Endothelial cell (in vitro differentiated cells): ENCODE results near the gene SORCS1. TPM values are rescaled to one million over a fixed set of nuclear protein-coding genes. Genes with fewer than 3 reads are reported as not detected.

Source experiments
- DNase-seq: peaks from one replicate; pipeline ENCODE4 v3.0.0; 2021; ENCODE audit warnings: low spot score
- H3K27ac Mint-ChIP-seq: one replicate; pipeline ENCODE4 v1.8.0; 2021; ENCODE audit warnings: mixed read lengths, inconsistent platforms; ENCODE audit not compliant: unreplicated experiment
- H3K27me3 Mint-ChIP-seq: one replicate; pipeline ENCODE4 v1.8.0; 2021; ENCODE audit warnings: mild to moderate bottlenecking, moderate library complexity, mixed read lengths, inconsistent platforms; ENCODE audit not compliant: unreplicated experiment
- H3K36me3 Mint-ChIP-seq: one replicate; pipeline ENCODE4 v1.8.0; 2021; ENCODE audit warnings: mild to moderate bottlenecking, low read depth, mixed read lengths, inconsistent platforms; ENCODE audit not compliant: unreplicated experiment
- H3K4me1 Mint-ChIP-seq: one replicate; pipeline ENCODE4 v1.8.0; 2021; ENCODE audit warnings: mild to moderate bottlenecking, mixed read lengths, inconsistent platforms; ENCODE audit not compliant: unreplicated experiment
- H3K4me3 Mint-ChIP-seq: one replicate; pipeline ENCODE4 v1.8.0; 2021; ENCODE audit warnings: mild to moderate bottlenecking, mixed read lengths, inconsistent platforms; ENCODE audit not compliant: unreplicated experiment
- H3K9me3 Mint-ChIP-seq: one replicate; pipeline ENCODE4 v1.8.0; 2021; ENCODE audit warnings: mixed read lengths, inconsistent platforms; ENCODE audit not compliant: unreplicated experiment
- CTCF ChIP-seq: fragments of 200-600 bp; sonication (generic); IDR thresholded peaks from one replicate; pipeline ENCODE4 v1.5.0; 2021; ENCODE audit warnings: antibody characterized with exemption; ENCODE audit not compliant: unreplicated experiment
- total RNA-seq: library from RNA; stranded (reverse); fragmentation: NEBNext Ultra II Directional; extraction: Animal tissue kit (Norgen Biotek cat#: 25700); gene quantifications from one replicate; pipeline ENCODE4 v1.2.1, GENCODE V29; 2021; ENCODE audit not compliant: unreplicated experiment

Gene SORCS1
- total RNA-seq, 1 donor from 2014 or later = 0.56 TPM

DNA sequence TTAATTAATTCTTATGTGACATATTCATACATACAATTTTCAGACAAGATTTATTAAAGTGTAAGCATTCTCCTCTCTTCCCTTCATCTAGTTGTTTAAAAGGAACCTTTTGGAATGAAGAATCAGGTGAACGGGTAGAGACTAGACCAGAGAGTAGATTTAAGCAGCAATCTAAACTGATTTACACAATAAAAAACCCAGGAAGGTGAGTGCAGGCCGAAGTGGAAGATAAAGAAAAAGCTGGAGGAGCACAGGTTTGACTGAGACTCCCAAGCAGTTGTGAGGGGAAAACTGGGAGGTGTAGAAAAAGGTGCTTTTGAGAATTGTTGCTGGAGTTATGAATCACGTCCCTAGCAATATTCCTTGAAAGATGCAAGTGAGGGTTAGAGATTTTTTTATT is 601.1 kb downstream of the SORCS1 start:
- no peak for TF ChIP-seq CTCF
- H3K9me3 Mint-ChIP-seq = no peaks in the 10 kb centered on the region
- H3K4me1 Mint-ChIP-seq = peaks cover 1% of the 10 kb centered on the region
- H3K4me3 Mint-ChIP-seq = no peak overlapping the region
- DNase-seq = no peak
- H3K36me3 Mint-ChIP-seq = no peaks in the 10 kb centered on the region
- no peak overlapping the region for H3K27ac Mint-ChIP-seq
- peaks cover 1% of the 10 kb centered on the region for H3K27me3 Mint-ChIP-seq

DNA sequence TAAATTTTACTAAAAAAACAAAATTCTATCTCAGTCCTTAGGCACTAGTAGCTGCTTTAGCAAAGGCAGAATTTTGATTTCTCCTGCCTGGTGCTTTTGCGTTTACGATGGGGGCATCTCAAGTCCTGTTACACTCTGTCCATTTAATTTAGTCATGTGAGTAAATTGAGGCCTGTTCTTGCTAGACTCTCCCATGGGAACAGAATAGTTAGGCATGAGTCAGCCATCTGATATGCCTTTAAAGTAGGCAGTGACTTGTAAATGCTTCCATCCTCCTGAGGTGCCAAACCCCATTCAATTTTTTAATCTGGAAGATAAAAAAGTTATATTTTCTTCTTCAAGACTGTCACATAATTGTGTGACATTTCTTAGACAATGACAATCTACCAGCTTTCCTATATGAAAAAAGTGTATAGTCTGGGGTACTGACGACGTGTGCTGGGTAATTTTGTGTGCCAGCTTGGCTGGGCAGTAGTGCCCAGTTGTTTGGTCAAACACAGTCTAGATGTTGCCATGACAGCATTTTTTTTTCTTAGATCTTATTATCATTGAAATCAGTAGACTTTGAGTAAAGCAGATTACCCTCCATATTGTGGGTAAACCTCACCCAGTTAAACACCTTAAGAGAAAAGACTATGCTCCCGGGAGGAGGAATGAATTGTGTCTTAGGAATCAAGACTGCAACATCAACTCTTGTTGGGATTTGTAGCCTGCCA is 603.4 kb downstream of the SORCS1 start:
- Mint-ChIP-seq H3K4me3 (no peak overlapping the region), H3K4me1 (peaks cover 6% of the 10 kb centered on the region), H3K27ac (no peak overlapping the region), H3K9me3 (no peaks in the 10 kb centered on the region), H3K27me3 (peaks cover 1% of the 10 kb centered on the region), H3K36me3 (no peaks in the 10 kb centered on the region)
- no peak for TF ChIP-seq CTCF
- no peak for DNase-seq

DNA sequence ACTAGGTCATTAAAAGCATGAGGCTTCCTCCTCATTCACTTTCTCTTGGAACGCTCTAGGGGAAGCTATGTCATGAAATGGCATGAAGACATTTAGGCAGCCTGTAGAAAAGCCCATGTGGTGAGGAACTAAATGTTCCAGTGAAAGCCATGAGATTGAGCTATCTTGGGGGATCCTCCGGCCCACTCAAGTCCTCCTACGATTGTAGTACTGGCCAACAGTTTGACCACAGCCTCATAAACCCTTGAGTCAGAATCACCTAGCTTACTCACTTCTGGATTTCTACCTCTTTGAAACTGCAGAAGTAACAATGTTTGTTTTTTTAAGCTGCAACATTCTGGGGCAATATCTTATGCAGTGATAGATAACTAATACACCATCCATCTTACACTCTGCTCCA is 605.1 kb downstream of the SORCS1 start:
- DNase-seq = no peak
- peaks cover 6% of the 10 kb centered on the region for H3K4me1 Mint-ChIP-seq
- H3K4me3 Mint-ChIP-seq = no peak overlapping the region
- TF ChIP-seq CTCF = no peak
- H3K9me3 Mint-ChIP-seq = no peaks in the 10 kb centered on the region
- no peak overlapping the region for H3K27ac Mint-ChIP-seq
- H3K27me3 Mint-ChIP-seq = peaks cover 1% of the 10 kb centered on the region
- H3K36me3 Mint-ChIP-seq = no peaks in the 10 kb centered on the region

GRCh38 chr10:106557951-106558733 is 606.4 kb downstream of the SORCS1 start:
- no peak for DNase-seq
- Mint-ChIP-seq H3K4me1 (peaks cover 6% of the 10 kb centered on the region), H3K4me3 (no peak overlapping the region), H3K9me3 (no peaks in the 10 kb centered on the region), H3K27me3 (no peaks in the 10 kb centered on the region), H3K36me3 (no peaks in the 10 kb centered on the region), H3K27ac (no peak overlapping the region)
- no peak for TF ChIP-seq CTCF

- H3K27me3 Mint-ChIP-seq = no peaks in the 10 kb centered on the region
- H3K4me1 Mint-ChIP-seq = peaks cover 6% of the 10 kb centered on the region
- H3K36me3 Mint-ChIP-seq = no peaks in the 10 kb centered on the region
- no peak for TF ChIP-seq CTCF
- H3K9me3 Mint-ChIP-seq = no peaks in the 10 kb centered on the region
- H3K27ac Mint-ChIP-seq = no peak overlapping the region
- H3K4me3 Mint-ChIP-seq = no peak overlapping the region
- no peak for DNase-seq
Measured at GRCh38 chr10:106557053-106557452, 607.5 kb downstream of the SORCS1 start.
